MM.1S (cell line): ENCODE data around the gene EBF3.

Source experiments
- DNase-seq: peaks from one replicate; pipeline ENCODE4 v3.0.0-alpha.2; 2015
- H2AFZ ChIP-seq: fragments of 300-600 bp; sonication (generic); 2 replicates; pipeline ENCODE4 v1.6.0; 2016; ENCODE audit warnings: antibody characterized with exemption, low read length
- H3F3A ChIP-seq: fragments of 300-600 bp; sonication (generic); 2 replicates; pipeline ENCODE4 v1.6.1; 2016; ENCODE audit warnings: mild to moderate bottlenecking, antibody characterized with exemption, low read length, moderate library complexity, mixed read lengths; ENCODE audit not compliant: insufficient read depth
- H3K27ac ChIP-seq: fragments of 300-600 bp; sonication (generic); 2 replicates; pipeline ENCODE4 v1.5.1; 2016; ENCODE audit warnings: mild to moderate bottlenecking, low read length
- H3K27me3 ChIP-seq: fragments of 300-600 bp; sonication (generic); replicated peaks from 2 replicates; pipeline ENCODE4 v1.6.0; 2016; ENCODE audit warnings: low read length; ENCODE audit not compliant: insufficient read depth
- H3K36me3 ChIP-seq: fragments of 300-600 bp; sonication (generic); replicated peaks from 2 replicates; pipeline ENCODE4 v1.6.1; 2016; ENCODE audit warnings: mild to moderate bottlenecking, low read length, mixed read lengths; ENCODE audit not compliant: insufficient read depth
- H3K4me1 ChIP-seq: fragments of 300-600 bp; sonication (generic); 2 replicates; pipeline ENCODE4 v1.6.1; 2016; ENCODE audit warnings: low read length, mixed read lengths
- H3K4me2 ChIP-seq: fragments of 300-600 bp; sonication (generic); 2 replicates; pipeline ENCODE4 v1.6.0; 2016; ENCODE audit warnings: low read depth, low read length
- H3K4me3 ChIP-seq: fragments of 300-600 bp; sonication (generic); 2 replicates; pipeline ENCODE4 v1.5.1; 2016; ENCODE audit warnings: low read length, mixed read lengths
- H3K79me2 ChIP-seq: fragments of 300-600 bp; sonication (generic); 2 replicates; pipeline ENCODE4 v1.6.1; 2016; ENCODE audit warnings: mixed run types, low read length, mixed read lengths
- H3K9ac ChIP-seq: fragments of 300-600 bp; sonication (generic); 2 replicates; pipeline ENCODE4 v1.6.1; 2016; ENCODE audit warnings: low read length, mixed read lengths
- H3K9me2 ChIP-seq: fragments of 300-600 bp; sonication (generic); replicated peaks from 2 replicates; pipeline ENCODE4 v1.6.1; 2016; ENCODE audit warnings: mild to moderate bottlenecking, low read length, mixed read lengths; ENCODE audit not compliant: insufficient read depth
- H3K9me3 ChIP-seq: fragments of 300-600 bp; sonication (generic); replicated peaks from 2 replicates; pipeline ENCODE4 v1.6.1; 2016; ENCODE audit warnings: mild to moderate bottlenecking, low read length, mixed read lengths; ENCODE audit not compliant: insufficient read depth
- H4K20me1 ChIP-seq: fragments of 300-600 bp; sonication (generic); 2 replicates; pipeline ENCODE4 v1.6.1; 2016; ENCODE audit warnings: mild to moderate bottlenecking, low read length, moderate library complexity, mixed read lengths; ENCODE audit not compliant: insufficient read depth
- CTCF ChIP-seq: fragments of 300-600 bp; sonication (generic); IDR thresholded peaks from 2 replicates; pipeline ENCODE4 v1.5.1; 2016; ENCODE audit warnings: antibody characterized with exemption, low read length, mixed read lengths
- EZH2 ChIP-seq: fragments of 300-600 bp; sonication (generic); optimal IDR thresholded peaks from 2 replicates; pipeline ENCODE3; 2017; ENCODE audit warnings: low read depth, mild to moderate bottlenecking, antibody characterized with exemption, low read length, mixed read lengths
- EZH2phosphoT487 ChIP-seq: fragments of 300-600 bp; sonication (generic); IDR thresholded peaks from 2 replicates; pipeline ENCODE4 v1.6.1; 2018; ENCODE audit warnings: antibody characterized with exemption, low read length

Gene EBF3

GRCh38 chr10:129941199-129942018, 22.7 kb downstream of the EBF3 start:
- Histone ChIP-seq H2AFZ (no peak overlapping the region), H3K79me2 (no peaks in the 10 kb centered on the region), H3K9ac (no peak overlapping the region), H4K20me1 (no peaks in the 10 kb centered on the region), H3K4me1 (no peaks in the 10 kb centered on the region), H3K27me3 (peaks cover 10% of the 10 kb centered on the region; the same call in 1 of the 2 replicates), H3K4me3 (no peak overlapping the region), H3K36me3 (no peaks in the 10 kb centered on the region), H3K4me2 (no peak overlapping the region), H3K9me3 (no peaks in the 10 kb centered on the region), H3F3A (no peaks in the 10 kb centered on the region), H3K27ac (no peak overlapping the region), H3K9me2 (no peaks in the 10 kb centered on the region)
- TF ChIP-seq EZH2phosphoT487: no peak
- TF ChIP-seq EZH2: no peak
- TF ChIP-seq CTCF: no peak
- DNase-seq: no peak

- Histone ChIP-seq H3K79me2 (no peaks in the 10 kb centered on the region), H3F3A (no peaks in the 10 kb centered on the region), H3K9me2 (no peaks in the 10 kb centered on the region), H3K4me1 (no peaks in the 10 kb centered on the region), H3K27me3 (peaks cover 4% of the 10 kb centered on the region; the same call in 1 of the 2 replicates), H2AFZ (no peak overlapping the region), H3K36me3 (no peaks in the 10 kb centered on the region), H4K20me1 (no peaks in the 10 kb centered on the region), H3K4me2 (no peak overlapping the region), H3K4me3 (no peak overlapping the region), H3K9me3 (no peaks in the 10 kb centered on the region), H3K27ac (no peak overlapping the region), H3K9ac (no peak overlapping the region)
- no peak for DNase-seq
- TF ChIP-seq EZH2 (no peak), EZH2phosphoT487 (no peak), CTCF (no peak)
These were observed 23.4 kb downstream of the EBF3 start for GRCh38 chr10:129940617-129941198.

GRCh38 chr10:129939416-129940275, 24.4 kb downstream of the EBF3 start:
- Histone ChIP-seq H3K36me3 (no peaks in the 10 kb centered on the region), H3F3A (no peaks in the 10 kb centered on the region), H3K79me2 (no peaks in the 10 kb centered on the region), H4K20me1 (no peaks in the 10 kb centered on the region), H3K27me3 (no peaks in the 10 kb centered on the region), H3K4me1 (no peaks in the 10 kb centered on the region), H3K27ac (no peak overlapping the region), H3K4me2 (no peak overlapping the region), H3K9ac (no peak overlapping the region), H3K4me3 (no peak overlapping the region), H3K9me3 (no peaks in the 10 kb centered on the region), H3K9me2 (no peaks in the 10 kb centered on the region), H2AFZ (no peak overlapping the region)
- DNase-seq: no peak
- TF ChIP-seq EZH2phosphoT487: no peak
- no peak for TF ChIP-seq EZH2
- no peak for TF ChIP-seq CTCF
